ENCODE measurements around the gene ADAMTS17.

Gene ADAMTS17

DNA sequence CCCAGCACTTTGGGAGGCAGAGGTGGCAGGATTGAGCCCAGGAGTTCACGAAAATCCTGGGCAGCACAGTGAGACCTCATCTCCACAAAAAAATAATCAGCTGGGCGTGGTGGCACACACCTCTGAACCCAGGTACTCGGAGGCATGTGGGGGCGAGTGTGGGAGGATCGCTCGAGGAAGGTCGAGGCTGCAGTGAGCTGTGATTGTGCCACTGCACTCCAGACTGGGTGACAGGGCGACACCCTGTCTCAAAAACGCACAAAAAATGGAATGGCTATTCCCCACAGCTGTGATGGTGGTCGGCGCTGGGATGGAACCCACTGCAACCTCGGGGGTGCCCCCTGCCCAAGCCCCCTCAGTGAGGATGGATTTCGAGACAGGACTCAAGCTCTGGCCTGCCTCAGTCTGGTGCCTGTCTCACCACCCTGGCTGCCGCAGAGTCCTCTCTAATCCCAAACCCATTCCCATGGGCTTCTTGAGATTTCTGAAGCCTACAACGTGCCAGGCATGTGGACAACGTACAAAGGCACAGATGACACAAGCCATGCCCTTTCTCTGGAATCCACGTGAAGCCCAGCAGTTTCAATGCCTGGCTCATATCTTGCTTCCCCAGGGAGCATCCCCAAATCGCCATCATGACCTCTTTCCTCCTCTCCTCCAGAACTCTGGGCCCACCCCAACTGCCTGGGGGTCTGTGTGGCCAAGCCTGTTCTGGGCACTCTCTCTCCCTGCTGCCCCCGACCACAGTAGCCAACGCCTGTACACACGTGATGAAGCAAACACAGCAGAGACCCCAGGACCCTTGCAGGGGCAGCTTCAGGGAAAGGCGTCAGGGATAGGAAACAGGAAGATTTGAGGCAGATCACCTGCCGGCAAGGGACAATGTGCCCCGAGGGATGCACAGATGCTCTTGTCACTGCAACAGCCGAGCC lies 32.4 kb downstream of the ADAMTS17 start:
- no peak for DNase-seq

DNA sequence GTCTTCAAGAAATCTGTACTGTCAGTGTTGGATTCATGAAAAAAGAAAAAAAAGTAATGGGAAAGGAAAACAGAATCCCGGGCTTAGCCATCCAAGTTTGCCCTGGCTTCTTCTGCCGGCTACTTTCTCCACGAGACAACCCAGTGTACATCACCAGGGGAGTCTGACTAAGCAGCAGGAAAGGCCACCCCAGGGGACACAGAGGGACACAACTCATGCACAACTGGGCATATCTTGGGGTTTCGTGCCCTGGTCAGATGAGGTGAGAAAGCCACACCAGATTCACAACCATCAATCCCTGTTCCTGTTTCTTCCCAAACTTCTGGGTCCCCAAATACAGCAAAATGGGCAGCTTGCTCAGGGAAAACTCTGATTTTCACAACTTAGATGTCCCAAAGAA lies 33.2 kb downstream of the ADAMTS17 start:
- no peak for DNase-seq

DNA sequence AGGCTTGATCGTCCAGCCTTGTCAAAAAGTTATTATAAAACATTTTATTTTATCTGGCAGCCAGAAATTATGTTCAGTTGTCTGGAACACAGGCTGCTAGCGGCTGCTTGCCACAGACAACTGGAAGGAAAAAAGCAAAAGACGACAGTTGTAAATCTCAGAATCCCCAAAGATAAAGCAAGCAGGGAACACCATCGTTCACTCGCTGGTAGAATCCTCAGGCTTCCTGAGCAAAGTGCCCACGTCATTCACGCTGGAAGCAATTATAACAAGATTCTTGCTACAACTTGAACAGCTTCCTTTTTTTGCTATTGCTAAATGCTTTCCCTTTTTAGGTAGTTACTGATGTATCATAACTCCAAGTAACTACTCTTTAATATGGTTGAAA lies 33.6 kb downstream of the ADAMTS17 start:
- no peak for DNase-seq

DNA sequence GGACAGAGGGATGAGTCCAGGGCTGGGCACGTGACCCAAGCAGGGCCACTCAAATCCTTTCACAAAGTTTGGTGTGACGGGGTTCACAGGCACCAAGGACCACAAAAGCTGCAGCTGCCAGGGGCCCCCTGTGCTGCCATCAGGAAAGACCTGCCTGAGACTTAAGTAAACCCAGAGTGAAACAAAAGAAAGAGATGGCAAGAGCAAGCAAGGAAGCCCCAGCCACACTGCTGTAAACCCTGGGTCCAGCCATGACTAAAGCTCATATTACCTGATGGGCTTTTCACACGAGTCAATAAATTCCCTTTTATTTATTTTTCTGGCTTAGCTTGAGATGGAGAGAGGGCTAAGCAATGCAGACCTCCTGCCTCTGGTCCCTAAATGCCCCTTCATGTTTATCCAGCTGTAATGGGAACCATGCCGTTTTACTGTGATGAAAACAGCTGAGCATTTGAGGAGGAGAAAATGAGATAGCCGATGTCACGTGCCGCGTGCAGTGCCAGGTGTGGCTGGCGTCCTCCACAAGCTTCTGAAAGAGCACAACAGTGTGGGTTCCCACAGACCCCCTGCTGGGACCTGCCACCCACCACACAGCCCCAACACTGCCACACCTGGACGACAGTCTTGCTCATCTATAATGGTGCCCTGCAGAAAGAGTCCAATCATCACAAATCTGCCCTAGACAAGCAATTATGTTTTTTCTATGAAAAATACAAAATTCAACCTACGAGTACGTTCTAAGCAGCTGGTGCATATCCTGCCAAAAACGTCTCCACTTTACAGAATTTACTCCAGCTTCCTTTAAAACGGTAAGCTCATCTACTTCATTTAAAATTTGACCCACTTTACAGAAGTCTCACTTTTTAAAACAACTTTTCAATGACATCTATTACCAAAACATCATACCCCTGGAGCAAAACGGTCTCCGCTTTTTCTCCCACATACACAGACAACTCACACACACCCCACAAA lies 34.2 kb downstream of the ADAMTS17 start:
- DNase-seq: no peak

DNA sequence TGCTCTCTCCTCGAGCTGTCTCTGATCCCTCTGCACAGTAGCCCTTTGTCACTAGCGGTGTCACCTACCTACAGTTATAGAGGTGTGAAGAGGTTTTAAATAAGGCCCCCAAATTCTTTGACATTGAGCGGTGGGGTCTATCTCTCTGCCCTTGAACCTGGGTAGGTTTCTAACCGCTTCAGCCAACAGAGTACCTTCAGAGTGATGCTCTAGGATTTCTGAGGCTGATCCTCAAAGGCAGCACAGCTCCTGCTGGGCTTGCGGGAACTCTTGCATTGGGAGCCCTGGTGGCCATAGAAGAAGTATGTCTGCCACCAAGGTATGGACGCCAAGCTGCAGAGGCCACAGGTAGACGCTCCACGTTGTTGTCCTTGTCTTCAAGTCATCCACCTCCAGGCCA lies 35.7 kb downstream of the ADAMTS17 start:
- DNase-seq: no peak

DNA sequence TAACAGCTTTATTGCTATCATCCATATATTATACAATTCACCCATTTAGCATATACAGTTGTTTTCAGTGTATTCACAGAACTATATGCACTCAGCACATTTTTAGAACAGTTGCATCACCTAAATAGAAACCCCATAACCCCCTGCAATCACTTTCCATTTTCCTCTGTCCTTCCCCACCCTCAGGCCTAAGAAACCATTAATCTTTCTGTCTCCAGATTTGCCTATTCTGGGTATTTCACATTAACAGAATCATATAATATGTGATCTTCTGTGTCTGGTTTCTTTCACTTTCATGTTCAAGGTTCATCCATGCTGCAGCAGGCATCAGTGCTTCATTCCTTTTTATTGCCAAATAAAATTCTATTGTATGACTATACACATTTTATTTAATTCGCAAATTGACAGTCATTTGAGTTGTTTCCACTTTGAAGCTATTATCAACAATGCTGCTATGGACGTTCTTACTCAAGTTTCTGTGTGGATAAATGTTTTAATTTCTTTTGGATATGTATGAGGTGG lies 39.8 kb downstream of the ADAMTS17 start:
- DNase-seq: no peak

DNA sequence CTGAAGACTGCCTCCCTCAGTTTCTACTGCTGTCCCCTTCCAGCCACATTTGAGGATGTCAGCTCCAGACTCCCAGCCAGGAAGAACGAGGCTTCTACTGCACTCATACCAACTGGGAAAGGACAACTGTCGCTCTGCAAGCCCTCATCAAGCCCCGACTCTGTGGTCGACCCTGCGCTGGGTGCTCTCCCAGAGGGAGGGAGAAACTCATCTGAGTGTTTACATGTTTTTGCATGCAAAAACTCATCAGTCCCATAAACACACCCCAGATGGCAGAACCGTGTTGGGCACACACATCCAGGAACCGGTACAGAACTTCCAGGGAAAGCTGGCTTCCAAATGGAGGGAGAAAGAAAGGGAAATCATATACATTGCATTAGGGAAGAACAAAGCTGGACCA lies 43.5 kb downstream of the ADAMTS17 start:
- DNase-seq: no peak

DNA sequence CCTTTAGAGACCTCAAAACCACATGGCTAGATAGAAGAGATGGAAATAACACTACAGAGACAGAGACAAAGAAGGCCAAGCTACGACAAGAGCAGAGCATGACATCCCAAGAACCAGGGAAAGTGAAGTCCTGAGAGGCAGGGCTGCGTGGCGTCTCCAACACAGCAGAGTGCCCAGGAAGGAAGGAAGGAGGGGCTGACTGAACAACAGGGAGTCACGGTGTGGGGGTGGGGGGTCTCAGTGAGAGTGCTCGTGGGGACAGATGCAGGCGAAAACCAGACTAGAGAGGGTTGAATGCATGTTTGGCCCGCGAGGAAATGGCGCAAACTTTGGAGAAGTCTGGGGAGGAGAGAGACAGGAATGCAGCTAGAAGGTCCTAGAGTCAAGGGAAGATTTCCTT lies 44.0 kb downstream of the ADAMTS17 start:
- no peak for DNase-seq

DNA sequence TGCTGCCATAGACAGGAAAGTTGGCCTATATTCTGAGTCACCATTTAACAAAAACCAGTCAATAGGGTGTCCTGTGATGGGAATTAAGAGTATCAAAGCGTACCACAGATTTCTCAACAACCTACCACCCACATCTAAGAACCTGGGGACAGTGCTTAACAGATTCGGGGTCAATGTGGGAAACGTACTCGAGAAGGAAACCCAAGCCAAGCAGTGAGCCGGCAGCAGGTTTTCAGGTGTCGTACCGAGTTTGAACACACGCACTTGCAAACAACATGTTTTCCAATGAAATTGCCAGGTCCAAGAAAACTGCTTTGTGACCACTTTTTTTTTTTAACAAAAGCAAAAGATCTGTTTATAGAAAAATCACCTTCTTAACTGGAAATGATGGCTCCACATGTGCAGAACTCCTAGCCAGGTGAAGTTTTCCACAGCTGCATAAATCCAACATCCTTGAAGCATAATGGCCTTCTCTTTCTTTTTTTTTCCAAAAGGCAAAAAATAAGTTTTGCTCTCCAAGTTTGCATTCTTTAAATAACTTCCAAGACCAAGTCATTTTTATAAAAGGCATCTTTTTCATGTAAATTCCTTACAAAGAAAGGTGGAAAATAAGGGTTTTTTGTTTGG lies 45.7 kb downstream of the ADAMTS17 start:
- no peak for DNase-seq

DNA sequence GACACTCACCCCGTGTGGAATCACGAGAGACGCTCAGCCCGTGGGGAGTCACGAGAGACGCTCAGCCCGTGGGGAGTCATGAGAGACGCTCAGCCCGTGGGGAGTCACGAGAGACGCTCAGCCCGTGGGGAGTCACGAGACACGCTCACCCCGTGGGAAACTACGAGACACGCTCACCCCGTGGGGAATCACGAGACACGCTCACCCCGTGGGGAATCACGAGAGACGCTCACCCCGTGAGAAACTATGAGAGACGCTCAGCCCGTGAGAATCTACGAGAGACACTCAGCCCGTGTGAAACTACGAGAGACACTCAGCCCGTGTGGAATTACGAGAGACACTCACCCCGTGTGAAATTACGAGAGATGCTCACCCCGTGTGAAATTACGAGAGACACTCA lies 49.8 kb downstream of the ADAMTS17 start:
- DNase-seq: no peak

DNA sequence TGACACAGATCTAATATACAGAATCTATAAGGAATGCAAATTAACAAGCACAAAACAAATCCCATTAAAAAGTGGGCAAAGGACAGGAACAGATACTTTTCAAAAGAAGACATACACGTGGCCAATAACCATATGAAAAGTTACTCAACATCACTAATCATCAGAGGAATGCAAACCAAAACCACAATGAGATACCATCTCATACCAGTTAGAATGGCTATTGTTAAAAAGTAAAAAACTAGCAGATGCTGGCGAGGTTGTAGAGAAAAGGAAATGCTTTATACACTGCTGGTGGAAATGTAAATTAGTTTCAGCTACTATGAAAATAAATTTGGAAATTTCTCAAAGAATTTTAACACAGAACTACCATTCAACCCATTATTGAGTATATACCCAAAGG lies 50.7 kb downstream of the ADAMTS17 start:
- DNase-seq: no peak

DNA sequence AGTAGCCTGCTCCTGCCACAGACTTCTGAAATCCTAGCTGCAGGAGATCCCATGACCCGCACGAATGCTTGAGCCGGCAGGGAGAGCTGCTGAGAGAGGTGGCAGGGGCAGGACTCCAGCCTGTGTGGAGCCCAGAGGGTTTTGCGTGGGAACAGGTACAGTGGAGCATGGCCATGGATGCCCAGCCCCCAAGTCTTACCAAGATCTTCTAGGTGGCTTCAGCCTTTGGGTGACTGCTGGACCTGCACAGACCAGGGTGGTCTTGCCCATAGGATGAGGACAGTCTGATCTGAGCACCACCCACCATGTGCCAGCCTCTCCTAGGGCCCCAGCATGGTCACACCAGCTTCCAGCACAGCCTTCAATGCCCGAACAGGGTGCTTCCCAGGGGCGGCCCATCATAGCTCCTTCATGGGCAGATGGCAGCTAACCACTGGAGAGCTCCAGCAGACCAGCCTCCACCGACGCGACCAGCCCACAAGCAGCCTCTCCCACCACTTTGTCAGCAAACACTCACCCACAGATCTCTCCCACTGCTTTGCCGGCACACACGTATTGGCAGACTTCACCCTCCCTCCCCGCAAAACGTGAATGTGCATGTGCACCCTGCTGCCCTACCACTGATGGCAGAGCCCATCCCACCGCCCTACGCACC lies 56.0 kb downstream of the ADAMTS17 start:
- DNase-seq: no peak

DNA sequence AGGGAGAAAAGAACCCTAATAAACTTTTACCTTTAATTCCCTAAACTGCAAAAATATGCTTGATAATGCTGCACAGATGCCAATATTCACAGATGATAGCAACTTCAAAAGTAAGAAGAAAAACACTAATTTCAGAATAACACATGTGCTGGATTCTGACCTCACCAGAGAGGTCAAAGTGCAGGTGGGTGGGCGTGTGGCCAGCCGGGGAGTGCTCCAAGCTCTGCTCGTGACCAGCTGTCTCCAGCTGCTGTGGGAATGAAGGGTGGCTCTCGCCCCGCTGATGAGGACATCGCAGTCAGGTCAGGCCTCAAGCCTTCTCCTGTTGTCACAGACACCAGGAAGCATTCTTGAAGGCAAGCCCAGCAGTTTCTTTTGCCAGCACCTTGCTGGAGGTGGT lies 57.1 kb downstream of the ADAMTS17 start:
- DNase-seq: no peak

DNA sequence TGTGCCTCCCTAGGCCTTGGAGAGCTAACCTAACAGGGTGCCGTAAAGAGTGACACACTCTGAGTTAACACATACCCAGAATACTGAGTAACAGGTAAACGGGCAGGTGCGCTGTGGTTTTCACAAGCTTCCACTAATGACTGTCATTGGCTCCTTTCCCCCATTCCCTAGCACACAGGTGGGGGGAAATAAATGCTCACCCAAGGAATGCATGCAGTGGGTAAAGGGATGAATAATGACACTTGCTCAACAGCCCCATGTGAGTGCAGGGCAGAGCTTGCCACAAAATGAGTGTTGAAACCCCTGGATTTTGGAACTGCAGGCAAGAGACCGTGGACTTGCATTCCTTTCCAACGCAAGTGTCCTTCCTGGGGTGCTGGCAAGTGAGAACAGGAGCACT lies 57.6 kb downstream of the ADAMTS17 start:
- no peak for DNase-seq

DNA sequence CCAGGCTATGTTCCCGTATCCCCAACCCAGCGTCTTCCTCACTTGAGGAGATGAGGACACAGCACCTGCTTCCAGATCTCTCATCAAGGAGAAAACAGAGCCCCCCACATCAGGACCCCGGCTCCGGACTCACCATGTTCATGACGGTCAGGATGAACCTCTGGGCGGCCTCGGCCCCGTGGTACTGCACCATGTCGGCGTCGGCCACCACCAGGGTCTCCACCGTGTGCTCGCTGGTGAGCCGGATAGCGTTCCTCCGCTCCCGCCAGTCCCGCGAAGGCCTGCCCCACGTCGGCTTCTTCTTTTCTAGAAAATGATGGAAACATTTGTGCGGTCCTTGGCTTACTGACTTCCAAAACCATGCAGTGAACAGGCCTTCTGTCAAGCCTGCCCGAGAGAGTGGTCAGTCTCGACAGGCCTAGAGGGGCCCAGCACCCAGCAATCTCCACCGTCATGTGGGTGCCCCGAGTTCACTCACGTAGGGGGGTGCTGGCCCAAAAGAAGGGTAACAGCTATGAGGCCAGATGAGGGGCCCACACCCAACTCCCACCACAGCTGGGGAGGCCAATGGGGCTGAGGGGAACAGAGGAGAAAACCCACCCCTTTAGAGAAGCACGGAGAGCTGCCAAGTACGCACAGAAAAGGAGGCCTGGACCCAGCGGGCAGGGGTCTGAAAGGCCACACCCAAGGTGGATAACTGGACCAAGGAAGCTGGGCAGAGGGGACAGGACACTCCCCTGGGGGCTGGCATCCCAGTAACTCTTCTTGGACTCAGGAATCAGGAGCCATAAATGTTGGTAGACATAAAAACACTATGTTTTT lies 60.5 kb downstream of the ADAMTS17 start:
- no peak for DNase-seq

DNA sequence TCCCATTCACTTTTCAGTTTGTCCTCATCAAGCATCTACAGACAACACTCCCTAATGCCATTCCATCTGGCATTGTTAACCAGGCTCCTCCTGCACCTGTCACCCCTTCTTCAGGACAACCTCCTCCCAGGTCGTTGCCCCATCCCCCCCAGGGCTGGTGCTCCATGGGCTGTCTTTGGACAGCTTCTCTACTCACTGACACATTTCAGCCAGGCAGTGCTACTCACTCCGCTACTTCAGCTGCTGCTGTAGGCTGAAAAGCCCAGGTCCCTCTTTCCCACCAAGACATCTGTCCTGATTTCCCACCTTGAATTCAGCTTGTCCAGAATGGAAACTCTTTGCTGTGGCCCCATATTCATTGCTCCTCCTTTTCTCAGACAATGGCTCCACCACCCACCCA lies 61.9 kb downstream of the ADAMTS17 start:
- DNase-seq: no peak

DNA sequence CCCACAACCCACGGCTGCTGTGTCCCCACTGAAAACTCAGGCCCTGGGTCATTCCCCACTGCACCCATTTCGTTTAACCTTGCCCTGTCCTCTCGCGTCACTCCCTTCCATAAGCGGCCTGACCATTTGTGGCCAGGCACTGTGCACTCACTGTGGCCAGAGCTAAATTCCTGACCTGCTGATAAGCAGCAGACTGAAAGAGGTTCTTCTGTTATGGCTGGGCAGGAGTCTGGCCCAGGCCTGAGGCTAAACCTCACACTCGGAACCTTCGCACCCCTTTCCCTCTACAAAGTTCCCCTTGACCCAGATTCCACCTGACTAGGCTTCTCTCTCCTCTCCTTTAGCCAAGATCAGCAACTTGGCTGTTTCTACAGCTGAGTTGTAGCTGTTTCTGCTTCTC lies 62.3 kb downstream of the ADAMTS17 start:
- DNase-seq: no peak

DNA sequence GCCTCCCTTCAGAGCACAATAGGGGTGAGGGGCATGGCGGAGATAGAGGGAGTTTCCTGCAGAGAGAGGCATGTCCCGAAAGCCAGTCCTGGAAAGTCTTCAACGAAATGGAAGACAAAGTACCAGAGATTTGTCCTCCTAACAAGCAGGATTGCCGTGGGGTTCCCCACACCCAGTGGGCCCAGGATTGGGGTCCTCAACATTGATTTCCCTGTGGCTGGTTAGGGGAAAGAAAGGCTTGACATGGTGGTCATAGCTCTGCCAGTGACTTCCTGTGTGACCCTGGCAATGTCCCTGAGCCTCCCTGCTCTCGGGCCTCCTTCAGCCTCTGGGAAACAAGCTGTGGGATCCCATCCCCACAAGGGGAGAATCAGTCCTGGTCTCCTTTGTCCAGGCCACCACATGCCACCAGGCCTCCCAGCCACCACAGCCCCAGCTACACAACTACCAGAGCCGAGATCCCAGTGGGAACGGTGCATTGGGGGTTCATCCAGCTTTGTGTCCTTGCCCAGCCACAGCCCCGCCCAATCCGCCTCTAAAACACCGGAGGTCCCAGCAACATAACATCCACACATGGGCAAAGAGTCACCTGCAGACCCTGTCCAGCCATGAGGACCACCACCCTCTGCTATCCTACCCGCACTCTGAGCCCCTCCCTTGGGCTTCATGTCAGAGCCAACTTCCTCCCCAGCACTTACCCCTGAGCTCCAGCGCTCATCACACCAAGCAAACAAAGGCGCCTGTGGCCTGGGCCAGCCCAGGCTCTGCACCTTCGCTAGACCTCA lies 63.0 kb downstream of the ADAMTS17 start:
- no peak for DNase-seq

DNA sequence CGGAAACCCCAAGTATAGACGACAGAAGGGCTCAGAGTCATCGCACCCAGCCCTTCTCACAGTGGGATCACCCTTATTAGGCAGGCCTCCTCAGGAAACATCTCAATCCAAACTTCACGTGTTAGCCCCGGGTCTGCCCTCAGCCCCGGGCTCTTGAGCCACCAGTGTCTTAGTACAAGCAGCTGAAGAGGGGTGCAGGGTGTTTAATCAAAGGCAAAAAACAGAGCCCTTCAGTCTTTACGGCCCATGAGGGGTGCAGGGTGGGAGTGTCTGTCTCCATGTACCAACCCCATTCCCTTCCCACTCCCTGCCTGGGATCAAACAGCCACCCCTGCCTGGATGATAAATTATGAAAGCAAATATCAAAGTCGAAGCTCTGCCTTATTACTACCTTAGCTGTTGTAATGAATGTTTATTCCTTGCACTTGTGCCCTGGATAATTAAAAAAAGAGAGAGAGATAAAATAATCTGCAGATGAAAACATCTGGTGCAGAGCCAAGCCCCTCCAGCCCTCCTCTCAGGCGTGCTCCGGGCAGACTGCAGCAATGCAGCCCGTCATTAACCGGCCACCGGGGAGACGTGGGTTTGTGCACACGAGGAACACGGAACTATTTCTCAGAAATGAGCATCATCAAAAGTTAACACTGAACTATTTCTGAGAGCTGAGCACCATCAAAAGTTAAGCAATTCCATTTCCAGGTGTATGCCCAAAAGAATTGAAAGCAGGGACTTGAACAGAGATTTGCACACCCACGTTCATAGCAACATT lies 64.5 kb downstream of the ADAMTS17 start:
- DNase-seq: no peak

DNA sequence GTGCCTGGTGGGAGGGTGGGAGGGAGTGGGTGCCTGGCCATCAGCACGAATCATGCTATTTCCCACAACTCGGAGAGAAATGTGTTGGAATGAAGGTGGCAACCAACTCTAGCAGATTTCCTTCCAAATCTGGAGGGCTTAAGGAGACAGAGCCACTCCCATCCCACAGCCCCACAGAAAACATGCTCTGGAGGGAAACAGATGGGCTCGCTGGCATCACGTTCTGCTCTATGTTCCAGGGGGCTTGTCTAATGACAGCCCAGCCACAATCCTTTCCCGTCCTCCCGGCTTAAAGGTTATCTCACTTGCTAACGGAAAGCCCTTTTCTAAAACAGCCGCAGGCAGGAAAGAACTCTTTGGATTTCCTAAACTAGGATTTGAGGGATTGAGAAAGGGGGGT lies 65.3 kb downstream of the ADAMTS17 start:
- no peak for DNase-seq

All from activated naive CD4-positive, alpha-beta T cell treated with anti-CD3 and anti-CD28 coated beads, Interleukin-2, amount 50 U/mL, for 16 hours (primary cell).